ENCODE results near the gene CBLC. TPM values are rescaled to one million over a fixed set of nuclear protein-coding genes. Genes with fewer than 3 reads are reported as not detected.

CBLC gene
- total RNA-seq, 4 donors from 2014 or later: 0.49 TPM; not detected in 3

- Histone ChIP-seq H3K27me3 (no peaks in the 10 kb centered on the region), H3K4me1 (peaks cover 12 to 23% of the 10 kb centered on the region in 2 donors), H3K4me3 (peak overlapping the region; percentile 76 to 96 (median 90)), H3K36me3 (no peaks in the 10 kb centered on the region), H3K9me3 (no peaks in the 10 kb centered on the region), H3K27ac (peak overlapping the region; percentile 82 to 93 (median 90))
- TF ChIP-seq POLR2A (IDR thresholded peaks at IDR 0.05) (no peak), CTCF (IDR thresholded peaks at IDR 0.05 in 4 of 5, conservative IDR thresholded peaks at IDR 0.05 in 1 of 5) (no peak)
- DNase-seq (no peak), ATAC-seq (no peak)
- in situ Hi-C loops (cut with MboI; ENCODE audit: low sequenced_read_pairs in 4 of 4) (no loop called here), intact Hi-C loops (cut with DNase I; ENCODE audit: low total_unique reads) (loop anchor here (5.0 kb wide), 3 partner anchors 109 to 154 kb away; partner anchors contain the start of genes CLPTM1 and RELB)
Measured at GRCh38 chr19:44848036-44848811, 70.5 kb downstream of the CBLC start.

- ATAC-seq (no peak), DNase-seq (no peak)
- in situ Hi-C loops (cut with MboI; ENCODE audit: low sequenced_read_pairs in 4 of 4): no loop called here
- H3K4me3 ChIP-seq: peak overlapping the region; percentile 76 to 96 (median 90)
- no peaks in the 10 kb centered on the region for H3K9me3 ChIP-seq
- TF ChIP-seq CTCF (IDR thresholded peaks at IDR 0.05 in 4 of 5, conservative IDR thresholded peaks at IDR 0.05 in 1 of 5) (no peak), POLR2A (IDR thresholded peaks at IDR 0.05) (no peak)
- peak overlapping the region; percentile 82 to 93 (median 90) for H3K27ac ChIP-seq
- peaks cover 12 to 23% of the 10 kb centered on the region in 2 donors for H3K4me1 ChIP-seq
- intact Hi-C loops (cut with DNase I; ENCODE audit: low total_unique reads): loop anchor here (5.0 kb wide), 3 partner anchors 108 to 153 kb away; partner anchors contain the start of genes CLPTM1 and RELB
- no peaks in the 10 kb centered on the region for H3K27me3 ChIP-seq
- no peaks in the 10 kb centered on the region for H3K36me3 ChIP-seq
Measured at GRCh38 chr19:44848812-44849447, 71.2 kb downstream of the CBLC start.

Small RNA genes within 50 kb of the gene (microRNA-seq; reads per million reads assigned to microRNA genes)
- gene MIR8085 (ENCODE audit: borderline replicate concordance in 2 of 2): 0 reads per million in 2 donors

Other genes starting within 250 kb of the CBLC start
- gene CEACAM20, start 248.2 kb upstream of the CBLC start, total RNA-seq: not detected
- not detected for gene IGSF23, start 164.3 kb upstream of the CBLC start, total RNA-seq
- gene PVR, start 134.0 kb upstream of the CBLC start, total RNA-seq: 10 to 100 TPM; 27.3 to 60.2 (median 33.9) TPM
- 1 to 10 TPM; 2.0 to 8.5 (median 3.7) TPM for gene CEACAM19, start 106.4 kb upstream of the CBLC start, total RNA-seq
- gene CEACAM16, start 78.7 kb upstream of the CBLC start, total RNA-seq: not detected
- gene BCL3, start 29.2 kb upstream of the CBLC start, total RNA-seq: 10 to 100 TPM in 1 of 4 donors, 1 to 10 TPM in 3; 7.2 to 15.7 (median 8.5) TPM
- gene BCAM, start 31.2 kb downstream of the CBLC start, total RNA-seq: 10 to 100 TPM; 10.2 to 24.6 (median 23.6) TPM
- 10 to 100 TPM; 10.3 to 20.8 (median 16.7) TPM for gene NECTIN2, start 68.4 kb downstream of the CBLC start, total RNA-seq
- 100 to 1,000 TPM in 1 of 4 donors, 10 to 100 TPM in 3; 75.1 to 148 (median 86.0) TPM for gene TOMM40, start 113.4 kb downstream of the CBLC start, total RNA-seq
- gene APOE, start 127.9 kb downstream of the CBLC start, total RNA-seq: 10 to 100 TPM; 18.9 to 36.5 (median 29.1) TPM
- gene APOC1, start 136.7 kb downstream of the CBLC start, total RNA-seq: 10 to 100 TPM in 1 of 4 donors, 1 to 10 TPM in 3; 1.1 to 18.7 (median 7.9) TPM
- gene APOC4, start 164.3 kb downstream of the CBLC start, total RNA-seq: not detected
- gene APOC2, start 168.2 kb downstream of the CBLC start, total RNA-seq: 10 to 100 TPM in 1 of 4 donors, 1 to 10 TPM in 1, not detected in 2; 8.9 to 24.0 TPM
- gene CLPTM1, start 177.5 kb downstream of the CBLC start, total RNA-seq: 100 to 1,000 TPM in 1 of 4 donors, 10 to 100 TPM in 3; 61.3 to 116 (median 89.4) TPM
- 10 to 100 TPM in 3 of 4 donors, 1 to 10 TPM in 1; 8.4 to 21.5 (median 12.9) TPM for gene RELB, start 223.6 kb downstream of the CBLC start, total RNA-seq

Measured in gastrocnemius medialis (tissue), 4 donors.